ENCODE results near the gene USP36. TPM values are rescaled to one million over a fixed set of nuclear protein-coding genes. Genes with fewer than 3 reads are reported as not detected.

USP36 gene
- total RNA-seq, 1 experiment from 2014 or later = 96.8 TPM

GRCh38 chr17:78825696-78826095 is 14.9 kb downstream of the USP36 start:
- no peak for DNase-seq (ENCODE audit: low read depth, low spot score)
- in situ Hi-C loops (cut with HindIII; ENCODE audit: low pct_unique_long_range_greater_than_20kb, low sequenced_read_pairs) = loop anchor here (5.0 to 25.0 kb wide), 3 partner anchors 98 to 338 kb away; no protein-coding TSS in a partner anchor

GRCh38 chr17:78824240-78824639 is 16.4 kb downstream of the USP36 start:
- in situ Hi-C loops (cut with HindIII; ENCODE audit: low pct_unique_long_range_greater_than_20kb, low sequenced_read_pairs) = no loop called here
- no peak for DNase-seq (ENCODE audit: low read depth, low spot score)

- in situ Hi-C loops (cut with HindIII; ENCODE audit: low pct_unique_long_range_greater_than_20kb, low sequenced_read_pairs) = no loop called here
- DNase-seq (ENCODE audit: low read depth, low spot score) = no peak
Measured at GRCh38 chr17:78823282-78824046, 17.1 kb downstream of the USP36 start.

- in situ Hi-C loops (cut with HindIII; ENCODE audit: low pct_unique_long_range_greater_than_20kb, low sequenced_read_pairs) = no loop called here
- no peak for DNase-seq (ENCODE audit: low read depth, low spot score)
Measured at GRCh38 chr17:78822552-78822951, 18.1 kb downstream of the USP36 start.

GRCh38 chr17:78821961-78822360 is 18.7 kb downstream of the USP36 start:
- in situ Hi-C loops (cut with HindIII; ENCODE audit: low pct_unique_long_range_greater_than_20kb, low sequenced_read_pairs) = no loop called here
- DNase-seq (ENCODE audit: low read depth, low spot score) = no peak

- in situ Hi-C loops (cut with HindIII; ENCODE audit: low pct_unique_long_range_greater_than_20kb, low sequenced_read_pairs) = no loop called here
- no peak for DNase-seq (ENCODE audit: low read depth, low spot score)
Measured at GRCh38 chr17:78820841-78821240, 19.8 kb downstream of the USP36 start.

- in situ Hi-C loops (cut with HindIII; ENCODE audit: low pct_unique_long_range_greater_than_20kb, low sequenced_read_pairs) = no loop called here
- no peak for DNase-seq (ENCODE audit: low read depth, low spot score)
Measured at GRCh38 chr17:78819806-78820792, 20.5 kb downstream of the USP36 start.

- DNase-seq (ENCODE audit: low read depth, low spot score) = no peak
- in situ Hi-C loops (cut with HindIII; ENCODE audit: low pct_unique_long_range_greater_than_20kb, low sequenced_read_pairs) = no loop called here
Measured at GRCh38 chr17:78819402-78819801, 21.2 kb downstream of the USP36 start.

GRCh38 chr17:78818932-78819331 is 21.7 kb downstream of the USP36 start:
- DNase-seq (ENCODE audit: low read depth, low spot score) = no peak
- in situ Hi-C loops (cut with HindIII; ENCODE audit: low pct_unique_long_range_greater_than_20kb, low sequenced_read_pairs) = no loop called here

- in situ Hi-C loops (cut with HindIII; ENCODE audit: low pct_unique_long_range_greater_than_20kb, low sequenced_read_pairs) = no loop called here
- DNase-seq (ENCODE audit: low read depth, low spot score) = no peak
Measured at GRCh38 chr17:78818152-78818846, 22.3 kb downstream of the USP36 start.

- DNase-seq (ENCODE audit: low read depth, low spot score) = no peak
- in situ Hi-C loops (cut with HindIII; ENCODE audit: low pct_unique_long_range_greater_than_20kb, low sequenced_read_pairs) = no loop called here
Measured at GRCh38 chr17:78817123-78817522, 23.5 kb downstream of the USP36 start.

- no peak for DNase-seq (ENCODE audit: low read depth, low spot score)
- in situ Hi-C loops (cut with HindIII; ENCODE audit: low pct_unique_long_range_greater_than_20kb, low sequenced_read_pairs) = no loop called here
Measured at GRCh38 chr17:78815696-78816095, 24.9 kb downstream of the USP36 start.

GRCh38 chr17:78812855-78813254 is 27.8 kb downstream of the USP36 start:
- in situ Hi-C loops (cut with HindIII; ENCODE audit: low pct_unique_long_range_greater_than_20kb, low sequenced_read_pairs) = no loop called here
- no peak for DNase-seq (ENCODE audit: low read depth, low spot score)

GRCh38 chr17:78808163-78808562 is 32.5 kb downstream of the USP36 start:
- in situ Hi-C loops (cut with HindIII; ENCODE audit: low pct_unique_long_range_greater_than_20kb, low sequenced_read_pairs) = no loop called here
- DNase-seq (ENCODE audit: low read depth, low spot score) = no peak

- DNase-seq (ENCODE audit: low read depth, low spot score) = no peak
- in situ Hi-C loops (cut with HindIII; ENCODE audit: low pct_unique_long_range_greater_than_20kb, low sequenced_read_pairs) = no loop called here
Measured at GRCh38 chr17:78806451-78806850, 34.2 kb downstream of the USP36 start.

GRCh38 chr17:78805301-78805700 is 35.3 kb downstream of the USP36 start:
- in situ Hi-C loops (cut with HindIII; ENCODE audit: low pct_unique_long_range_greater_than_20kb, low sequenced_read_pairs) = no loop called here

GRCh38 chr17:78804777-78805176 is 35.8 kb downstream of the USP36 start:
- in situ Hi-C loops (cut with HindIII; ENCODE audit: low pct_unique_long_range_greater_than_20kb, low sequenced_read_pairs) = no loop called here
- no peak for DNase-seq (ENCODE audit: low read depth, low spot score)

More at GRCh38 chr17:78805301-78805700, 35.3 kb downstream of the USP36 start:
- no peak for DNase-seq (ENCODE audit: low read depth, low spot score)

All from SK-MEL-5 (cell line).